GM12801 (cell line): ENCODE results near the gene KCNC1.

Experiments
- TF ChIP-seq, protein P1 (sequence below): IDR thresholded peaks from one replicate; pipeline ENCODE4 v1.5.1; 2011; ENCODE audit warnings: control low read depth; ENCODE audit not compliant: insufficient read length; ENCODE audit errors: extremely low read depth

Gene KCNC1

GRCh38 chr11:17763703-17764102 is 29.1 kb downstream of the KCNC1 start:
- TF ChIP-seq, protein P1, sequence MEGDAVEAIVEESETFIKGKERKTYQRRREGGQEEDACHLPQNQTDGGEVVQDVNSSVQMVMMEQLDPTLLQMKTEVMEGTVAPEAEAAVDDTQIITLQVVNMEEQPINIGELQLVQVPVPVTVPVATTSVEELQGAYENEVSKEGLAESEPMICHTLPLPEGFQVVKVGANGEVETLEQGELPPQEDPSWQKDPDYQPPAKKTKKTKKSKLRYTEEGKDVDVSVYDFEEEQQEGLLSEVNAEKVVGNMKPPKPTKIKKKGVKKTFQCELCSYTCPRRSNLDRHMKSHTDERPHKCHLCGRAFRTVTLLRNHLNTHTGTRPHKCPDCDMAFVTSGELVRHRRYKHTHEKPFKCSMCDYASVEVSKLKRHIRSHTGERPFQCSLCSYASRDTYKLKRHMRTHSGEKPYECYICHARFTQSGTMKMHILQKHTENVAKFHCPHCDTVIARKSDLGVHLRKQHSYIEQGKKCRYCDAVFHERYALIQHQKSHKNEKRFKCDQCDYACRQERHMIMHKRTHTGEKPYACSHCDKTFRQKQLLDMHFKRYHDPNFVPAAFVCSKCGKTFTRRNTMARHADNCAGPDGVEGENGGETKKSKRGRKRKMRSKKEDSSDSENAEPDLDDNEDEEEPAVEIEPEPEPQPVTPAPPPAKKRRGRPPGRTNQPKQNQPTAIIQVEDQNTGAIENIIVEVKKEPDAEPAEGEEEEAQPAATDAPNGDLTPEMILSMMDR: no peak

- TF ChIP-seq, protein P1: no peak
Observed at GRCh38 chr11:17764446-17765218, 30.1 kb downstream of the KCNC1 start.

DNA sequence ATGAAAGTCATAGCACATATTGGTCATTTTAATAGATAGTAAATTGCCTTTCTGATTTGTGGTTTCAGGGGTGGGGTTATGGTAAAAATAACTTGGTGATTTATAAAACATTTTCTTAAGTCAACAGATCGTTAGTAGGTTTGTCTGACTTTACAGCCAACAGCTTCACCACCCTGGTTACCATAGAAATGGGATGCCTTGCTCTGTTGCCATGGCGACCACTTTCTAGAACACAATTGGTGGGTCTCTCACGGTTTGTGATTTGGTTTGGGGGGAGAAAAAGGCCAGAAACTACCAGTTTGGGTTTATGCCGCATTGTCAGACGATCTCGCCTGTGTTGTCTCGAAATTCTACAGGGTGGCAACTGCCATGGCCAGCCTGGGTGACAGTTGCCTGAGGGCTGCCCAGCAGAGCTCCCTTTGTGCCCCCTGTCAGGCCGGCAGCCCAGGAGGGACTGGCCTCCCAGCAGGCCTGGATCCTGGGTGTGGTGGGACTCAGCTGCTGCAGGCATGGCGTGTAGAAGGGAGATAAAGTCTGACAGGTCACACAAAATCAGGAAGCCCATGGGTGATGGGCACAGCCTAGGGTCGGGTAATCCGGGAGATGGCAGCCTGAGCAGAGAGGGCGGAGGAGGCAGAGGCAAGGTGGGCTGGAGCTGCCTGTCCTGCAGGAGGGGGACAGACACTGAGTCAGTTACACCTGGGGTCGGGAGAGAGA is 30.9 kb downstream of the KCNC1 start:
- TF ChIP-seq, protein P1: no peak

DNA sequence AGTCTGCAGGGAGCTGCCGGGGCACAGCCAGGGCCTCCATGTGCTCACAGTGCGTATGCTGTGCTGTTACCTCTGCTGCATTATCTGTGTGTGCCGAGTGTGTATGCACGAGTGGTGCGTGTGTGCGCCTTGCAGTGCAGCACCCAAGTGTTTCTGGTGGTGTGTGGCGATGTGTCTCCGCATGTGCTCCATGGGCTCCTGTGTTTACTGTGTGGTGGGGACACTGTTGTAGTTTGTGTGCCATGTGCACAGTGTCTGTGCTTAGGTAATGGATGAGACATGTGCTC is 31.4 kb downstream of the KCNC1 start:
- TF ChIP-seq, protein P1: no peak

DNA sequence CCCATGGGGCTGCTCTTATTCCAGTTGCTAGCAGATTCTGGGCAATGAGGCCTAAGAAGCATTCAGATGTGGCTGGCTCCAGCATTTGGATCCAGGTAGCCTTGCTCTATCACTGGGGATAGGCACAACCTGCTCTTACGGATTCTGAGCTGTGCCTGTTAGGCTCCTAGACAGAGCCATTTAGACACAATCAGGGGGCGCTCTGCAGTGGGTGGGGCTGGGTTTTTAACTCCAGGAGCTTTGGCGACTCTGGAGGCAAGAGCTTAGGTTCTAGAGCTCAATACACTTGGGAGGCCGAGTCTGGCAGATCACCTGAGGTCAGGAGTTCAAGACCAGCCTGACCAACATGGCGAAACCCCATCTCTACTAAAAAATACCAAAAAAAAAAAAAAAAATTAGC is 32.0 kb downstream of the KCNC1 start:
- TF ChIP-seq, protein P1: no peak

DNA sequence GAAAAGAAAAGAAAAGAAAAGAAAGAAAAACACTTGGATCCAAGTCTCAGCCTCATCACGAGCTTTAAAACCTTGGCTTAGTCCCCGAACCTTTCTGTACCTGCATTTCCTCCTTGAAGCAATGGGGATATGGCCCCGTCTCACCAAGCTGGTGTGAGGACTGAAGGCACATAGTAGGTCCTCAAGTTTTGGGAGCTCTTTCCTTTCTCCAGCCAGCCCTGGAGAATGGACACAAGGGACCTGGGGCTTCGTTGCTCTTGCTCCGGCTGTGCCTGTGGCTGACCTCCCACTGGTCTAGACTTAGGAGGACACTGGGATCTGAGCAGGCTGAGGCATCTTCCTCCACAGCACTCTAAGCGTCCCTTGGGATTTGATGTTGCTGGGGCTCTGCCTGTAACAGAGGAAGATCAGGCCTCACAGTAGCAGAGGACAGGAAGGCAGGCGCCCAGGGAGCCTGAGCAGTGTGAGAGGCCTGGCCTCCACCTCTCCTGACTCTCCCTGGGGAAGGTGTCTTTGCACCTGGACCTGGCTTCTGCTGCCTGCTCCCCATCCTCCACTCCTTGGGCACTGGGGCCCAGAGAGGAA is 32.8 kb downstream of the KCNC1 start:
- TF ChIP-seq, protein P1: no peak

DNA sequence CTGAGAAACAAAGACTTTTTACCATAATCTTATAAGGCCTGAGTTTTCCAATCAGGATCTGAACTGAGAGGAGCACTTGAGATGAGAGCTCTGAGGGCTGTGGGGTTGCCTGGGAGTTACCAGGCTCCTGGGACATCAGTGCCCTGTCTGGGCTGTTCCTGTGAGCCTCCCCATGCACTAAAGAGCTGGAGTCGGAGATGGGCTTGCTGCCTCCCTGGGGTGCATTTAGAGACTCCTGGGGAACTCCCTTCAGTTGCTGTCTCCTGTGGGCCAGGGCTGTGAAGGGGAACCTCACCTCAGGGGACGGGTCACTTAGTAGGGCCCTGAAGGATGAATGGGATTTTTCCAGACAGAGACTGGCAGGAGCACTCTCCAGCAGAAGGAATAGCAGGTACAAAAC is 33.3 kb downstream of the KCNC1 start:
- TF ChIP-seq, protein P1: no peak
